ENCODE measurements around the gene HKDC1.
A peak's percentile ranks its signal among the peaks of the same experiment; 100 is the strongest.

Gene HKDC1

DNA sequence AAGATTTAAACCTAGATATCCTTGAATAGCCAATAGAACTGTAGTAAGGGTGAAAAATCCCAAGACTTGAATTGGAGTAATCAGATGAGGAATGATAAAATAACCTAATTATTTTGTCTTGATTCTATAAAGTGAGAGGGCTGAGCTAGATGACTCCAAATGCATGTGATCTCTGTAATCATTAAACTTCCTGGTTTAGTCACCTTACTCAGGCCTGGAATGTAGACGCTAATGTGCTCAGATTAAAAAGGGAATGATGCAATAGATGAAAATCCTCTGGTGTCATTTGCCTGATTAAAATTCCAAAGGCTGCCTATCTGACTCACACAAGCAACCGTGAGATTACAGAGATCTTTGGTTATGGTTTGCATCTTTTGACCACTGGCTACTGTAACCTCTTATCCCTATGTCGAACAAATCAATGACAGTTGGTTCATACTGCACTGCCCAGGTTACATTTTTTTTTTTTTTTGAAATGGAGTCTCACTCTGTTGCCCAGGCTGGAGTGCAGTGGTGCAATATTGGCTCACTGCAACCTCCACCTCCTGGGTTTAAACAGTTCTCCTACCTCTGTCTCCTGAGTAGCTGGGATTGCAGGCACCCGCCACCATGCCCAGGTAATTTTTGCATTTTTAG is 2.9 kb upstream of the HKDC1 start:
- DNase-seq: no peak

GRCh38 chr10:69218831-69219230 is 1.3 kb upstream of the HKDC1 start:
- no peak for DNase-seq

DNA sequence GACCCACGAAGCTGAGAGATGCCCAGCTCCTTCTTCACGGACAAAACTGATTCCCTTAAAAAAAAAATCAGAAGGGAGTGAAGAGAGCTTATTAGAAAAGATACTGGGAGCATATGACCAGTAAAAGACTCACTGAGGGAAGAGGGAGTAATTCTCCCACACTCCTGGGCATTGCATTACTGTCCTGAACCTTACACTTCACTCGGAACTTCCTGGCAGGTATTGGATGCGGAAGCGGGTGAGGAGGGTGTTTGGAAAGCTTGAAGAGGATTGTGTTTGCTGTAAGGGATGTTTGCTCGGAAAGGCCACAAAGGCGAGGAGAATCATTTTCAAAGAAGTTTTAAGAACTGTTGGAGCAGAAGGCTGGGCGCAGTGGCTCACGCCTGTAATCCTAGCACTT is 375 bp downstream of the HKDC1 start:
- no peak for DNase-seq

- DNase-seq: no peak
Measured at GRCh38 chr10:69222157-69223027, 2.3 kb downstream of the HKDC1 start.

DNA sequence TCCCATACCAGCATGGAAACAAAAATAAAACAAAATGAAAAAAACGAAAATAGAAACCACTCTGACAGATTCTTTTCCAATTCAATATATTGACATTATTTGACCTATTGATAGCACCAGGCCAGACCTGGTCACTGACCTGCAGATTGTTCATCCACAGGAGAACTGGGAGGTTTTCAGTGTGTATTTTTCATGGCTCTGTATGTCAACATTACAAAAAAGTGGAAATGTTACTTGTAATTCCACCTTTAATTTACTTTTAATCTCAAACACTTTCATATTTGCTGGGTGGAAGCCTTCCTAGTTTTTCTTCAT is 2.9 kb downstream of the HKDC1 start:
- DNase-seq: no peak

DNA sequence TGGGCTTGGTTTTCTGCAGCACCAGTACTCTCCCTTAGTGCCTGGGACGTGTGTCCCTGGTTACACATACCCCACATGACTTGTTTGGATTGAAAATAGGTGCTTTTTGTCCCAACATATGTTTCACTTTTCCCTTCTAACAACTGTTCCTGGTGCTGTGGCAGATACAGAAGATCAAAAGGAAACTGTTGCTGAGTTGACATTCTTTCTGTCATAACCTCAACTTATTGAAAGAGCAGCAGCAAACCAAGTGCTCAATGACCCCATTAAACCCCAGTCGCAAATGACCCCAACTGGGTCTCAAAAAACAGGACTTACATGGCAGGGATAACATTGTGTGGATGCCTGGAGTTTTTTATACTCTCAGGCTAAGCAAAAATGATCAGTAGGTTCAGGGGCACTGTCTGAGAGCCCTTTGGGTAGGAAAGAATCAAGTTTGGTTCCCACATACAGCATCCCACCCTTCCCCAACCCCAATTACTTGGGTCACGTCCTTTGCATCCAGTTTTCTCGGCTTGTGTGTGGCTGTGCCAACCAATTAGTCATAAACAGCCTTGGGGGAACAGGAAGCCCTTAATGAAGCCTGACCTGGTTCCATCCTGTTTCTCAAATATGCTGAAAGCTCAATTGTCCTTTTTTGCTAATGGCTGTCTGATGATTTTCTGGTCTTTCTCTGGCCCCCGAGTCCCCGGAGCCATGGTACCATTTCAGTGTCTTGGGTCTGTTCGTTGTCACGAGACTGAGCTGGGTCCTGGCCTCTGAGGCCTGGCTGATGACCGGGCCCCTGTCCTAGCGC is 4.9 kb downstream of the HKDC1 start:
- DNase-seq: no peak

- DNase-seq: no peak
Measured at GRCh38 chr10:69225681-69226080, 5.5 kb downstream of the HKDC1 start.

GRCh38 chr10:69226919-69227450 is 6.9 kb downstream of the HKDC1 start:
- DNase-seq: no peak

- DNase-seq: no peak
Measured at GRCh38 chr10:69228151-69228550, 8.0 kb downstream of the HKDC1 start.

DNA sequence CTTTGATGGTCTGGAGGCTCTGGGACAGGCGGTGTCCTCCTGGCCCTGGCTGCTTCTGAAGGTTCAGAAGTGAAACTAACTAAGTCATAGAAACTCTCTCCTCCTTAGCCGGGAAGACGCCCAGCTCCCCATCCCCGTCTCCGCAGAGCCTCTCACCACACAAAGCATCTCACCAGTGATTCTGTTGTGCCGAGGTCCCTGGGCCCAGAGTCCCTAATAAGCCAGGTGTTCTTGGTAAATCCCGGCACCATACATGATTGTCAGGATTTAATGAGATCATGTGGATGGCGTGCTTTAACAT is 9.4 kb downstream of the HKDC1 start:
- no peak for DNase-seq

- no peak for DNase-seq
Measured at GRCh38 chr10:69230128-69230527, 10.0 kb downstream of the HKDC1 start.

DNA sequence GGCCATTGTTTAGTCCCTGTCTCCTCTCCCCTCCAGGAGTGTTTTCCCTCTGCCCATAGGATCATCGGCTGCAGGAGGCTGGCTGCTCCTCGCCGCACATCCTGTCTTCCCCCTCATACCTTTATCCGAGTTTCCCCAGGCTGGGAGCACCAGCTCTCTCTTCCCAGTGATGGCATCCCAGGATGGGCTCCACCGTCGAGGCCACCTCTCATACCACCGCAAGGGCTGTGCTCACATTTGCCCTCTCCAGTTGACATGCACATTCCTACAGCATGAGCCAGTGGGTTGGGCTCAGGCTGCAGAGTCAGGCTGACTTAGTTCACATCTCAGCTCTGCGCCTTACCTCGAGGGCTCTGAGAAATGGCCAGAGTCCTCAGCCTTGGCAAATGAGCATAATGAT is 12.1 kb downstream of the HKDC1 start:
- DNase-seq: no peak

DNA sequence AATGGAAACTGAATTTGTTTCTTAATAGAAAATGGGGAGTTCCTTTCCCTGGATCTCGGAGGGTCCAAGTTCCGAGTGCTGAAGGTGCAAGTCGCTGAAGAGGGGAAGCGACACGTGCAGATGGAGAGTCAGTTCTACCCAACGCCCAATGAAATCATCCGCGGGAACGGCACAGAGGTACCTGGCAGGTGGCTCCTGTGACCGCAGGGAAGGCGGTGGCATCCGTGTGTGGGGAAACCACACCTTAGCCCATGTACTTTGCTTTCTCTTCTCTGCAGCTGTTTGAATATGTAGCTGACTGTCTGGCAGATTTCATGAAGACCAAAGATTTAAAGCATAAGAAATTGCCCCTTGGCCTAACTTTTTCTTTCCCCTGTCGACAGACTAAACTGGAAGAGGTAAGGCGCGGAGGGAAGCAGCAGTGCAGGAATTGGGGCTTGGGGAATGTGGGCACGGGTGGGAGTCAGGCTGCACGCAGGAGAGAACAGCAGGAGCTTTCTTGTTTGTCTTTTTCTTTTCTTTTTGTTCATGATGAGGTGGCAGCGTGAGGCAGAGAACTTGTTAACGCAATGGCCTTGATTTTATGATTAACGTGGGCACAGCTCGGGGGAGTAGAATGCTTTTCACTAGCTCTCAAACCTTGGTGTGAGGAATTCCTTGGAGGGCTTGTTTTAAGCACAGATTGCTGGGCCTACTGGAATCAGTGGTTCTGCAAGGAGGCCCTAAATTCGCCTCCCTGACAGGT is 12.8 kb downstream of the HKDC1 start:
- no peak for DNase-seq

DNA sequence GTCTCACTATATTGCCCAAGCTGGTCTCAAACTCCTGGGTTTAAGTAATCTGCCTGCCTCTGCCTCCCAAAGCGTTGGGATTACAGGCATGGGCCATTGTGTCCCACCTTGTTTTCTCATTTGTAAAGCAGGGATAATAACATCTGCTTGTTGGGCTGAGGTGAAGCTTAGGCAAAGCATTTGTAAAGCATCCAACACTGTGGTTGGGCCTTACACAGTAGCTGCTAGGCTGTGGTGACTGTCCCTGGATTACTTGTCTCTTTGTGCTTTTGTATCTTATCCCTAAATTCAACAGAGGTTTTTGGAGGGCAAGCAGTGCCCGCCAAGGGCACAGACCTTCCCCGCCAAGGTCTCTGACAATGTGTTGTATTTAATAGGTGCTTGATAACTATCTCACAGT is 14.3 kb downstream of the HKDC1 start:
- DNase-seq: no peak

DNA sequence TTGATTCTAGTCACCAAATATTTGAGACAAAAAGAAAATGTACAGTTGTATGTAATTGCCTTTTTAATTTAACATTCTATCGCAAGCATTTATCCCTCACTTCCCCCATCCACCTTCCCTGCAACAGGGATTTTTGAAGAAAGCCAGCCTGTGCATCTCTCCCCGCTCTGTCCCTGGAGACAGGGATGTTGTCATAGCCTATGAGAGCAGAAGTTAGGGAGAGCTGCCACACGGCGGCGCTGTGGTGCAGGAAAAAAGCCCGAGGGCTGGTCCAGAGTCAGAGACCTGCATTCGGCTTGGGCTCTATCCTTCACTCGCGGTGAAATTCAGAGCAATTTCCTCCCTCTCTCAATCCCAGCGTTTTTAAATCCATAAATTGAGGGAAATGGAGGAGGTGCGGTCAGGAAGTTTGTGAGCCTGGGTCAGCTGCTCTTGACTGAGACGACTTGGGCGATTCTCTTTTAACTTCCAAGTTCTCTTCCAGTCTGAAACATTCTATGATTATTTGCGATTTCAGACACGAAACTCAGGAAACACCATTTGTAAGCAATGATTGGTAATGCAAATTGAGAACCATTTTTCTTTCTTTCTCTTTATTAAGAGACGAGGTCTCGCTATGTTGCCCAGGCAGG is 17.5 kb downstream of the HKDC1 start:
- DNase-seq: peak; percentile 38

GRCh38 chr10:69239136-69239535 is 19.0 kb downstream of the HKDC1 start:
- DNase-seq: no peak

DNA sequence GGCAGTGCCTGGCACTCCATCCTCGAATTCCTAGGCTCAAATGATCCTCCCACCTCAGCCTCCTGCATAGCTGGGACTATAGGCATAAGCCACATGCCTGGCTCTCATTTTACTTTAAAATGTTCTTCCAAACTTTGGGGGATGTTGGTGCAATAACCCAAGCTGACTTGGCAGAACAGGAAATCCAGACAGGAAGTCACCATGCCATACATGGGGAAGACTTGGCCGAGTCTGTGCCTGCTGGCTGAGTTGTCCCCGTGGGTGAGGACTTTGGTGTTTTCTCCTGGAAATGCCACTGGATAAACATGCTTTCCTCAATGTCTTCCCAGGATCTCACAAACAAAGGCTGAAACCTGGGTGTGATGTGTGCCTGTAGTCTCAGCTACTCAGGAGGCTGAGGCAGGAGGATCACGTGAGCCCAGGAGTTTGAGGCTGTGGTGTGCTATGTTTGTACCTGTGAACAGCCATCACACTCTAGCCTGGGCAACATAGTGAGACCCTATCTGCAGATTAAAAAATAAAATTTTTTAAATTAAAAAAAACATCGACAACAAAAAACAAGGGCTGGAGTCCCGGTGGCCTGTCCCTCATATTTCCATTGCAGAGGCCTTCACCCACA is 19.8 kb downstream of the HKDC1 start:
- no peak for DNase-seq

- DNase-seq: no peak
Measured at GRCh38 chr10:69240455-69240854, 20.3 kb downstream of the HKDC1 start.

DNA sequence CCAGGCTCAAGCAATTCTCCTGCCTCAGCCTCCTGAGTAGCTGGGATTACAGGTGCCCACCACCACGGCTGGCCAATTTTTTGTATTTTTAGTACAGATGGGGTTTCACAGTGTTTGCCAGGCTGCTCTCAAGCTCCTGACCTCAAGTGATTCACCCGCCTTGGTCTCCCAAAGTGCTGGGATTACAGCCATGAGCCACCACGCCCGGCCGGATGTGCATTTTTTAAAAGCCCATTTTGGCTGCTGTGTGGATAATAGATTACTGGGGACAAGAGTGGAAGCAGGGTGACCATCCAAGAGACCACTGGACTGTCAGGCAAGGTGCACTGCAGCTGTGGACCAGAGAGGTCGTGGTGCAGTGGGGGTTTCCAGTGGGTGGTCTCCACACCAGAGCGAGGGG is 21.4 kb downstream of the HKDC1 start:
- no peak for DNase-seq

- DNase-seq: no peak
Measured at GRCh38 chr10:69242040-69242851, 22.1 kb downstream of the HKDC1 start.

- DNase-seq: peak; percentile 11
Measured at GRCh38 chr10:69242852-69243212, 22.7 kb downstream of the HKDC1 start.
